Measurements from ENCODE around the gene LTBP1. TPM values are rescaled to one million over a fixed set of nuclear protein-coding genes. Genes with fewer than 3 reads are reported as not detected.
"Not testable (repeated sequence)": the region's sequence is repeated elsewhere in the genome, so short reads cannot be mapped to it uniquely, and the experiment has no call there.

Gene LTBP1
- total RNA-seq, 2 experiments from 2014 or later = 0.37 to 0.50 TPM

GRCh38 chr2:33219850-33220275 lies 273.1 kb downstream of the LTBP1 start:
- no peak for ATAC-seq
- peaks cover 7% of the 10 kb centered on the region for H3K4me1 Mint-ChIP-seq
- CTCF ChIA-PET = no interaction called here

GRCh38 chr2:33220533-33220932 lies 273.8 kb downstream of the LTBP1 start:
- no peak overlapping the region for H3K4me3 Mint-ChIP-seq
- no peaks in the 10 kb centered on the region for H3K9me3 Mint-ChIP-seq (ENCODE audit: low read depth)
- H3K27me3 Mint-ChIP-seq = peaks cover 33% of the 10 kb centered on the region
- ATAC-seq (no peak), DNase-seq (no peak)
- CTCF ChIA-PET = no interaction called here
- no peaks in the 10 kb centered on the region for H3K36me3 Mint-ChIP-seq
- H3K27ac Mint-ChIP-seq = no peak overlapping the region
- peaks cover 7% of the 10 kb centered on the region for H3K4me1 Mint-ChIP-seq

More at GRCh38 chr2:33219850-33220275, 273.1 kb downstream of the LTBP1 start:
- H3K27me3 Mint-ChIP-seq = peaks cover 30% of the 10 kb centered on the region
- no peaks in the 10 kb centered on the region for H3K9me3 Mint-ChIP-seq (ENCODE audit: low read depth)
- H3K4me3 Mint-ChIP-seq = no peak overlapping the region
- H3K36me3 Mint-ChIP-seq = no peaks in the 10 kb centered on the region
- no peak overlapping the region for H3K27ac Mint-ChIP-seq
- DNase-seq = no peak

- H3K9me3 Mint-ChIP-seq (ENCODE audit: low read depth) = no peaks in the 10 kb centered on the region
- CTCF ChIA-PET = no interaction called here
- H3K27me3 Mint-ChIP-seq = peaks cover 33% of the 10 kb centered on the region
- no peaks in the 10 kb centered on the region for H3K36me3 Mint-ChIP-seq
- ATAC-seq = no peak
- DNase-seq = no peak
- peaks cover 7% of the 10 kb centered on the region for H3K4me1 Mint-ChIP-seq
- no peak overlapping the region for H3K27ac Mint-ChIP-seq
- no peak overlapping the region for H3K4me3 Mint-ChIP-seq
Observed at GRCh38 chr2:33221046-33221784, 274.5 kb downstream of the LTBP1 start.

- CTCF ChIA-PET = no interaction called here
- Mint-ChIP-seq H3K4me1 (peaks cover 7% of the 10 kb centered on the region), H3K4me3 (no peak overlapping the region), H3K36me3 (no peaks in the 10 kb centered on the region), H3K27me3 (peaks cover 33% of the 10 kb centered on the region), H3K9me3 (ENCODE audit: low read depth) (no peaks in the 10 kb centered on the region), H3K27ac (no peak overlapping the region)
- ATAC-seq = no peak
- DNase-seq = no peak
Observed at GRCh38 chr2:33222309-33222708, 275.6 kb downstream of the LTBP1 start.

- Mint-ChIP-seq H3K27me3 (peaks cover 31% of the 10 kb centered on the region), H3K4me3 (no peak overlapping the region), H3K36me3 (no peaks in the 10 kb centered on the region), H3K9me3 (ENCODE audit: low read depth) (no peaks in the 10 kb centered on the region), H3K27ac (no peak overlapping the region), H3K4me1 (peaks cover 7% of the 10 kb centered on the region)
- DNase-seq = no peak
- CTCF ChIA-PET = no interaction called here
- ATAC-seq = no peak
Observed at GRCh38 chr2:33223856-33224255, 277.1 kb downstream of the LTBP1 start.

- ATAC-seq = no peak
Observed at GRCh38 chr2:33225350-33225749, 278.6 kb downstream of the LTBP1 start.

GRCh38 chr2:33226546-33226945 lies 279.8 kb downstream of the LTBP1 start:
- Mint-ChIP-seq H3K4me3 (no peak overlapping the region), H3K27ac (no peak overlapping the region), H3K36me3 (no peaks in the 10 kb centered on the region), H3K27me3 (peaks cover 13% of the 10 kb centered on the region), H3K4me1 (no peaks in the 10 kb centered on the region), H3K9me3 (ENCODE audit: low read depth) (no peaks in the 10 kb centered on the region)
- ATAC-seq (no peak), DNase-seq (no peak)
- CTCF ChIA-PET = no interaction called here

More at GRCh38 chr2:33225350-33225749, 278.6 kb downstream of the LTBP1 start:
- H3K4me1 Mint-ChIP-seq = no peaks in the 10 kb centered on the region
- no peak overlapping the region for H3K27ac Mint-ChIP-seq
- no peaks in the 10 kb centered on the region for H3K9me3 Mint-ChIP-seq (ENCODE audit: low read depth)
- peaks cover 20% of the 10 kb centered on the region for H3K27me3 Mint-ChIP-seq
- no peaks in the 10 kb centered on the region for H3K36me3 Mint-ChIP-seq
- no peak overlapping the region for H3K4me3 Mint-ChIP-seq
- DNase-seq = no peak
- CTCF ChIA-PET = no interaction called here

GRCh38 chr2:33229646-33230045 lies 282.9 kb downstream of the LTBP1 start:
- Mint-ChIP-seq H3K27ac (no peak overlapping the region), H3K4me1 (no peaks in the 10 kb centered on the region), H3K27me3 (peaks cover 21% of the 10 kb centered on the region), H3K36me3 (no peaks in the 10 kb centered on the region), H3K4me3 (no peak overlapping the region), H3K9me3 (ENCODE audit: low read depth) (no peaks in the 10 kb centered on the region)
- no peak for DNase-seq
- no peak for ATAC-seq
- CTCF ChIA-PET = no interaction called here

GRCh38 chr2:33230195-33230594 lies 283.4 kb downstream of the LTBP1 start:
- H3K9me3 Mint-ChIP-seq (ENCODE audit: low read depth) = no peaks in the 10 kb centered on the region
- no peaks in the 10 kb centered on the region for H3K4me1 Mint-ChIP-seq
- H3K27me3 Mint-ChIP-seq = peaks cover 18% of the 10 kb centered on the region
- DNase-seq (no peak), ATAC-seq (no peak)
- no peak overlapping the region for H3K4me3 Mint-ChIP-seq
- no peaks in the 10 kb centered on the region for H3K36me3 Mint-ChIP-seq
- CTCF ChIA-PET = no interaction called here
- H3K27ac Mint-ChIP-seq = no peak overlapping the region

- CTCF ChIA-PET = no interaction called here
- Mint-ChIP-seq H3K9me3 (ENCODE audit: low read depth) (no peaks in the 10 kb centered on the region), H3K27me3 (peaks cover 16% of the 10 kb centered on the region), H3K4me1 (no peaks in the 10 kb centered on the region), H3K4me3 (no peak overlapping the region), H3K27ac (no peak overlapping the region), H3K36me3 (no peaks in the 10 kb centered on the region)
- ATAC-seq = no peak
- DNase-seq = no peak
Observed at GRCh38 chr2:33230842-33231241, 284.1 kb downstream of the LTBP1 start.

- DNase-seq; ATAC-seq; H3K4me3 Mint-ChIP-seq; CTCF ChIA-PET; H3K9me3 Mint-ChIP-seq (ENCODE audit: low read depth); H3K4me1 Mint-ChIP-seq; H3K36me3 Mint-ChIP-seq; H3K27ac Mint-ChIP-seq: not testable (repeated sequence)
- H3K27me3 Mint-ChIP-seq = peaks cover 23% of the 10 kb centered on the region
Observed at GRCh38 chr2:33235559-33235958, 288.8 kb downstream of the LTBP1 start.

- no peak overlapping the region for H3K27ac Mint-ChIP-seq
- CTCF ChIA-PET = no interaction called here
- H3K27me3 Mint-ChIP-seq = peaks cover 23% of the 10 kb centered on the region
- H3K4me3 Mint-ChIP-seq = no peak overlapping the region
- ATAC-seq (no peak), DNase-seq (no peak)
- H3K36me3 Mint-ChIP-seq = no peaks in the 10 kb centered on the region
- no peaks in the 10 kb centered on the region for H3K4me1 Mint-ChIP-seq
- H3K9me3 Mint-ChIP-seq (ENCODE audit: low read depth) = no peaks in the 10 kb centered on the region
Observed at GRCh38 chr2:33236482-33237385, 290.0 kb downstream of the LTBP1 start.

- no peak for ATAC-seq
- Mint-ChIP-seq H3K27me3 (peaks cover 18% of the 10 kb centered on the region), H3K4me3 (no peak overlapping the region), H3K36me3 (no peaks in the 10 kb centered on the region), H3K9me3 (ENCODE audit: low read depth) (no peaks in the 10 kb centered on the region), H3K27ac (no peak overlapping the region), H3K4me1 (no peaks in the 10 kb centered on the region)
- DNase-seq = no peak
- CTCF ChIA-PET = no interaction called here
Observed at GRCh38 chr2:33238111-33238510, 291.4 kb downstream of the LTBP1 start.

- H3K9me3 Mint-ChIP-seq (ENCODE audit: low read depth) = no peaks in the 10 kb centered on the region
- peaks cover 14% of the 10 kb centered on the region for H3K27me3 Mint-ChIP-seq
- DNase-seq (no peak), ATAC-seq (no peak)
- H3K27ac Mint-ChIP-seq = no peak overlapping the region
- H3K4me1 Mint-ChIP-seq = no peaks in the 10 kb centered on the region
- H3K4me3 Mint-ChIP-seq = no peak overlapping the region
- CTCF ChIA-PET = no interaction called here
- H3K36me3 Mint-ChIP-seq = no peaks in the 10 kb centered on the region
Observed at GRCh38 chr2:33240178-33240577, 293.4 kb downstream of the LTBP1 start.
